RWPE2 (cell line): ENCODE data around the gene SAPCD1.

Experiments
- ATAC-seq: fragments of 200-7000 bp; cut with Tn5 transposase; 3 replicates; pipeline ENCODE4 v1.9.1; 2021; ENCODE audit warnings: low read depth
- DNase-seq: peaks from one replicate; pipeline ENCODE4 v3.0.0-alpha.2; 2020; ENCODE audit warnings: low spot score
- H3K27ac ChIP-seq: fragments of 450-650 bp; 2 replicates; pipeline ENCODE4 v1.5.1; 2017; ENCODE audit warnings: mild to moderate bottlenecking; ENCODE audit not compliant: poor library complexity, severe bottlenecking
- H3K27me3 ChIP-seq: fragments of 250-450 bp; sonication (Bioruptor Pico); 2 replicates; pipeline ENCODE4 v1.5.1; 2021; ENCODE audit warnings: mild to moderate bottlenecking, moderate library complexity; ENCODE audit not compliant: insufficient read depth, poor library complexity, severe bottlenecking
- H3K36me3 ChIP-seq: fragments of 250-450 bp; sonication (Bioruptor Pico); 2 replicates; pipeline ENCODE4 v1.5.1; 2020; ENCODE audit warnings: low read depth, mild to moderate bottlenecking, moderate library complexity
- H3K4me1 ChIP-seq: fragments of 250-450 bp; sonication (Bioruptor Pico); 2 replicates; pipeline ENCODE4 v1.5.1; 2021; ENCODE audit warnings: mild to moderate bottlenecking, moderate library complexity; ENCODE audit not compliant: insufficient read depth, poor library complexity, severe bottlenecking
- H3K4me3 ChIP-seq: fragments of 250-450 bp; sonication (Bioruptor Pico); 2 replicates; pipeline ENCODE4 v1.5.1; 2021; ENCODE audit warnings: mild to moderate bottlenecking, moderate library complexity; ENCODE audit not compliant: severe bottlenecking
- H3K9me3 ChIP-seq: fragments of 250-450 bp; sonication (Bioruptor Pico); 2 replicates; pipeline ENCODE4 v1.5.1; 2021; ENCODE audit warnings: mild to moderate bottlenecking, moderate library complexity; ENCODE audit not compliant: severe bottlenecking
- CTCF ChIP-seq: fragments of 450-650 bp; IDR thresholded peaks from one replicate; pipeline ENCODE4 v1.5.1; 2017; ENCODE audit warnings: mild to moderate bottlenecking, moderate library complexity; ENCODE audit not compliant: poor library complexity, severe bottlenecking

SAPCD1 gene

GRCh38 chr6:31736768-31737314 lies 25.6 kb upstream of the SAPCD1 start:
- Histone ChIP-seq H3K27me3 (no peaks in the 10 kb centered on the region), H3K9me3 (no peaks in the 10 kb centered on the region), H3K4me1 (peaks cover 38% of the 10 kb centered on the region), H3K27ac (peak overlapping the region; percentile 93), H3K36me3 (peaks cover 43% of the 10 kb centered on the region), H3K4me3 (peak overlapping the region; percentile 80)
- ATAC-seq (no peak), DNase-seq (no peak)
- TF ChIP-seq CTCF, result no peak

DNA sequence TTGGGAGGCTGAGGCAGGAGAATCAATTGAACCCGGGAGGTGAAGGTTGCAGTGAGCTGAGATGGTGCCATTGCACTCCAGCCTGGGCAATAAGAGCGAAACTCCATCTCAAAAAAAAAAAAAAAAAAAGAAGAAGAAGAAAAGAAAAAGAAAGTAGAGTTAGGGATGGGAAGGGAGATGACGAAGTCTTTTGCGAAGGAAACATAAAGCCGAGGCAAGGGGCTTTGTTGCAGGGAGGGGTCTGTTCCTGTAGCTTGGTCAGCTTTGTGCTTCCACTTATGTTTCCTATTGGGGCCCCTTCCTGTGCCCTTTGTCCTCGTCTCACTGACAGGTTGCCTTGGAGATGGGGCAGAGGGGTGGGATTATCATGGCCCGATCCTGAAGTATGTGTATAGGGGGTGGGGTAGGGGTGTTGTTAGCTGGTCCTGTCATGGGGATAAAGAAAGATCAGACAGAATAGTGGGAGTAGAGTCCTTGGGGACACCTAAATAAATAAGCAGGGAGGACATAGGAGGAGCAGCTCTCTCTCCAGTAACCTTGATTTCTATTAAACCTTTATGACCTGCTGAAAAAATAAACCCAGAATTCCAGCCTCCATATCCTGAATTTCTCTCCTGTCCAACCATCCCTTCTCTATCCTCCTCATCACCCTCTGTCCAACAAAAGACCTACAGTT lies 25.0 kb upstream of the SAPCD1 start:
- Histone ChIP-seq H3K4me1 (peaks cover 38% of the 10 kb centered on the region), H3K27me3 (no peaks in the 10 kb centered on the region), H3K27ac (peak overlapping the region; percentile 93), H3K36me3 (peaks cover 43% of the 10 kb centered on the region), H3K9me3 (no peaks in the 10 kb centered on the region), H3K4me3 (no peak overlapping the region)
- ATAC-seq (no peak), DNase-seq (no peak)
- no peak for TF ChIP-seq CTCF

- H3K4me3 ChIP-seq, result no peak overlapping the region
- no peak for DNase-seq
- H3K36me3 ChIP-seq, result peaks cover 43% of the 10 kb centered on the region
- H3K27me3 ChIP-seq, result no peaks in the 10 kb centered on the region
- peaks cover 38% of the 10 kb centered on the region for H3K4me1 ChIP-seq
- H3K27ac ChIP-seq, result peak overlapping the region; percentile 93
- no peak for ATAC-seq
- no peaks in the 10 kb centered on the region for H3K9me3 ChIP-seq
- TF ChIP-seq CTCF, result peak; percentile 13
Observed at GRCh38 chr6:31737991-31738979, 24.2 kb upstream of the SAPCD1 start.

GRCh38 chr6:31739639-31740396 lies 22.6 kb upstream of the SAPCD1 start, which contains the start of gene MSH5:
Gene MSH5 (plus strand): TSS chr6:31740005. CDS start chr6:31740467, 462 bp downstream.
- Histone ChIP-seq H3K27ac (peak within 1 kb of the TSS; percentile 93), H3K36me3 (peaks cover 31% of the 10 kb centered on the region), H3K4me3 (peak within 1 kb of the TSS; percentile 61), H3K4me1 (peaks cover 28% of the 10 kb centered on the region), H3K27me3 (no peaks in the 10 kb centered on the region), H3K9me3 (no peaks in the 10 kb centered on the region)
- peak; percentile 89 for ATAC-seq
- TF ChIP-seq CTCF, result no peak
- DNase-seq, result peak; percentile 99
